H9 (cell line): Measurements from ENCODE around the gene RUNX2. TPM values are rescaled to one million over a fixed set of nuclear protein-coding genes. Genes with fewer than 3 reads are reported as not detected.

ENCODE experiments used
- DNase-seq: peaks from one replicate; pipeline ENCODE4 v3.0.0-alpha.2; 2017
- H2AFZ ChIP-seq: one replicate; pipeline ENCODE4 v1.6.1; 2013; ENCODE audit warnings: mild to moderate bottlenecking, low read length, control low read depth, moderate library complexity
- H2AK5ac ChIP-seq: 2 replicates; pipeline ENCODE4 v1.6.1; 2013; ENCODE audit warnings: low read length, control low read depth, mixed read lengths; ENCODE audit not compliant: insufficient read length
- H2BK120ac ChIP-seq: one replicate; pipeline ENCODE4 v1.6.1; 2013; ENCODE audit warnings: low read depth, mild to moderate bottlenecking, low read length, control low read depth, inconsistent platforms; ENCODE audit not compliant: poor library complexity, severe bottlenecking
- H2BK12ac ChIP-seq: 2 replicates; pipeline ENCODE4 v1.6.1; 2013; ENCODE audit warnings: low read length, control low read depth, mixed read lengths, low read depth; ENCODE audit not compliant: insufficient read length
- H2BK15ac ChIP-seq: 2 replicates; pipeline ENCODE4 v1.6.1; 2013; ENCODE audit warnings: low read depth, low read length, control low read depth
- H2BK20ac ChIP-seq: one replicate; pipeline ENCODE4 v1.6.1; 2013; ENCODE audit warnings: low read depth, mild to moderate bottlenecking, low read length, control low read depth, inconsistent platforms; ENCODE audit not compliant: poor library complexity, severe bottlenecking
- H2BK5ac ChIP-seq: 2 replicates; pipeline ENCODE4 v1.6.1; 2013; ENCODE audit warnings: low read length, control low read depth, mixed read lengths; ENCODE audit not compliant: insufficient read length
- H3K14ac ChIP-seq: 2 replicates; pipeline ENCODE4 v1.6.1; 2013; ENCODE audit warnings: low read length, control low read depth; ENCODE audit not compliant: insufficient read depth
- H3K18ac ChIP-seq: 2 replicates; pipeline ENCODE4 v1.6.1; 2013; ENCODE audit warnings: low read depth, mild to moderate bottlenecking, mixed read lengths, low read length, control low read depth; ENCODE audit not compliant: insufficient read length
- H3K23ac ChIP-seq: 2 replicates; pipeline ENCODE4 v1.6.1; 2013; ENCODE audit warnings: low read length, control low read depth, mixed read lengths, low read depth; ENCODE audit not compliant: insufficient read length
- H3K23me2 ChIP-seq: 2 replicates; pipeline ENCODE4 v1.6.1; 2013; ENCODE audit warnings: low read depth, mild to moderate bottlenecking, mixed read lengths, low read length, control low read depth; ENCODE audit not compliant: insufficient read length, poor library complexity, severe bottlenecking
- H3K27ac ChIP-seq: 2 replicates; pipeline ENCODE4 v1.5.1; 2013; ENCODE audit warnings: low read length, control low read depth, mixed read lengths, low read depth; ENCODE audit not compliant: insufficient read length
- H3K27me3 ChIP-seq: 2 replicates; pipeline ENCODE4 v1.6.1; 2013; ENCODE audit warnings: low read length, control low read depth, inconsistent platforms; ENCODE audit not compliant: insufficient read depth
- H3K4ac ChIP-seq: 2 replicates; pipeline ENCODE4 v1.6.1; 2013; ENCODE audit warnings: low read depth, mild to moderate bottlenecking, control low read depth, inconsistent platforms, low read length, moderate library complexity
- H3K4me1 ChIP-seq: 2 replicates; pipeline ENCODE4 v1.6.1; 2013; ENCODE audit warnings: low read length, control low read depth, inconsistent platforms; ENCODE audit not compliant: insufficient read depth
- H3K4me2 ChIP-seq: 2 replicates; pipeline ENCODE4 v1.6.1; 2013; ENCODE audit warnings: low read length, control low read depth, mixed read lengths; ENCODE audit not compliant: insufficient read length, insufficient read depth
- H3K56ac ChIP-seq: 2 replicates; pipeline ENCODE4 v1.6.1; 2013; ENCODE audit warnings: low read depth, mild to moderate bottlenecking, mixed read lengths, low read length, control low read depth; ENCODE audit not compliant: insufficient read length
- H3K79me1 ChIP-seq: 2 replicates; pipeline ENCODE4 v1.6.1; 2013; ENCODE audit warnings: low read depth, mild to moderate bottlenecking, moderate library complexity, low read length, control low read depth, inconsistent platforms; ENCODE audit not compliant: insufficient read depth, poor library complexity, severe bottlenecking
- H3K79me2 ChIP-seq: 2 replicates; pipeline ENCODE4 v1.6.1; 2013; ENCODE audit warnings: low read length, control low read depth, inconsistent platforms; ENCODE audit not compliant: insufficient read depth
- H3K9ac ChIP-seq: 2 replicates; pipeline ENCODE4 v1.6.1; 2013; ENCODE audit warnings: low read length, control low read depth, mixed read lengths; ENCODE audit not compliant: insufficient read length; ENCODE audit errors: extremely low read depth
- H3K9me3 ChIP-seq: one replicate; pipeline ENCODE4 v1.6.1; 2013; ENCODE audit warnings: low read depth, low read length, inconsistent platforms; ENCODE audit not compliant: control insufficient read depth
- H3T11ph ChIP-seq: one replicate; pipeline ENCODE4 v1.6.1; 2013; ENCODE audit warnings: mild to moderate bottlenecking, low read length, control low read depth, inconsistent platforms
- H4K20me1 ChIP-seq: one replicate; pipeline ENCODE4 v1.6.1; 2013; ENCODE audit not compliant: control insufficient read depth, insufficient read length, insufficient read depth
- H4K5ac ChIP-seq: 2 replicates; pipeline ENCODE4 v1.6.1; 2013; ENCODE audit warnings: low read depth, mild to moderate bottlenecking, mixed read lengths, low read length, control low read depth; ENCODE audit not compliant: insufficient read length
- H4K8ac ChIP-seq: replicated peaks from 2 replicates; pipeline ENCODE4 v1.6.1; 2013; ENCODE audit warnings: low read length, control low read depth, mixed read lengths, low read depth; ENCODE audit not compliant: insufficient read length
- H4K91ac ChIP-seq: 2 replicates; pipeline ENCODE4 v1.6.1; 2013; ENCODE audit warnings: low read depth, mild to moderate bottlenecking, moderate library complexity, mixed read lengths, low read length, control low read depth; ENCODE audit not compliant: insufficient read length
- H3K27ac Mint-ChIP-seq, 3 experiments: 2 replicates in 2 of 3; 3 replicates in 1 of 3; pipeline ENCODE4 v1.8.0; 2020 to 2021; ENCODE audit warnings: mixed read lengths in 3 of 3, mild to moderate bottlenecking in 1 of 3, moderate library complexity in 1 of 3
- H3K27me3 Mint-ChIP-seq: 2 replicates; pipeline ENCODE4 v1.8.0; 2021; ENCODE audit warnings: low read depth, mild to moderate bottlenecking, moderate library complexity, mixed read lengths
- H3K36me3 Mint-ChIP-seq, 3 experiments: 2 replicates in 2 of 3; 3 replicates in 1 of 3; pipeline ENCODE4 v1.8.0; 2020 to 2021; ENCODE audit warnings: low read depth in 3 of 3, mixed read lengths in 3 of 3; ENCODE audit not compliant: insufficient read depth in 1 of 3
- H3K4me1 Mint-ChIP-seq, 2 experiments: 2 replicates each; pipeline ENCODE4 v1.8.0; 2020; ENCODE audit warnings: mixed read lengths in 2 of 2
- H3K4me3 Mint-ChIP-seq, 2 experiments: 2 replicates in 1 of 2; 3 replicates in 1 of 2; pipeline ENCODE4 v1.8.0; 2020 to 2021; ENCODE audit warnings: mild to moderate bottlenecking in 2 of 2, mixed read lengths in 2 of 2, moderate library complexity in 1 of 2
- H3K9me3 Mint-ChIP-seq, 2 experiments: 2 replicates in 1 of 2; 3 replicates in 1 of 2; pipeline ENCODE4 v1.8.0; 2020; ENCODE audit warnings: mild to moderate bottlenecking in 2 of 2, mixed read lengths in 2 of 2, moderate library complexity in 1 of 2
- CTCF ChIP-seq: fragments of 200-600 bp; sonication (generic); conservative IDR thresholded peaks from 3 replicates; pipeline ENCODE4 v1.8.0; 2021; ENCODE audit warnings: antibody characterized with exemption, mild to moderate bottlenecking
- WGBS: extraction: QIAGEN DNeasy Blood & Tissue Kit; methylation state at CpG from one replicate; pipeline ENCODE4 v1.1.7; 2013; ENCODE audit warnings: missing lambda C conversion rate, low lambda C conversion rate, mixed read lengths; ENCODE audit not compliant: insufficient read length; ENCODE audit errors: extremely low coverage; 5-methylcytosine and 5-hydroxymethylcytosine counted together
- total RNA-seq: library from RNA; stranded (reverse); gene quantifications from 2 replicates; pipeline ENCODE4 v1.2.1, GENCODE V29; 2021

Gene RUNX2
- total RNA-seq, 1 experiment from 2014 or later = 0.15 TPM

- no peak overlapping the region for H2BK5ac ChIP-seq
- H3K36me3 Mint-ChIP-seq = no peaks in the 10 kb centered on the region
- H3K9me3 ChIP-seq = no peaks in the 10 kb centered on the region
- H2AFZ ChIP-seq = no peak overlapping the region
- peaks cover under 1% of the 10 kb centered on the region in 2 experiments for H3K4me1 Mint-ChIP-seq
- H3K56ac ChIP-seq = no peak overlapping the region
- no peaks in the 10 kb centered on the region for H4K20me1 ChIP-seq
- no peak overlapping the region for H2BK20ac ChIP-seq
- H3K27ac ChIP-seq = no peak overlapping the region
- no peak overlapping the region for H2BK12ac ChIP-seq
- H3K14ac ChIP-seq = no peak overlapping the region
- no peaks in the 10 kb centered on the region for H3K79me1 ChIP-seq
- H3K79me2 ChIP-seq = no peaks in the 10 kb centered on the region
- no peak overlapping the region for H3K27ac Mint-ChIP-seq
- no peak overlapping the region for H2BK120ac ChIP-seq
- H3K23me2 ChIP-seq = no peaks in the 10 kb centered on the region
- no peaks in the 10 kb centered on the region for H3K9me3 Mint-ChIP-seq
- WGBS = no CpG with 5 or more reads among the region's 4 CpGs
- no peak overlapping the region for H3K4me3 Mint-ChIP-seq
- no peak overlapping the region for H4K8ac ChIP-seq
- no peak overlapping the region for H3T11ph ChIP-seq
- no peak overlapping the region for H4K5ac ChIP-seq
- no peak overlapping the region for H3K23ac ChIP-seq
- no peak overlapping the region for H3K18ac ChIP-seq
- no peak overlapping the region for H3K4me2 ChIP-seq
- H2AK5ac ChIP-seq = no peak overlapping the region
- no peak for TF ChIP-seq CTCF
- no peaks in the 10 kb centered on the region for H3K27me3 ChIP-seq
- DNase-seq = no peak
- H3K4ac ChIP-seq = no peak overlapping the region
- H3K9ac ChIP-seq = no peak overlapping the region
- H3K4me1 ChIP-seq = no peaks in the 10 kb centered on the region
- no peak overlapping the region for H2BK15ac ChIP-seq
- no peak overlapping the region for H4K91ac ChIP-seq
- H3K27me3 Mint-ChIP-seq = no peaks in the 10 kb centered on the region; the same call in none of the 2 replicates
Measured at GRCh38 chr6:45486736-45487135, 158.6 kb downstream of the RUNX2 start.
